Ramos (cell line): ENCODE results near the gene CHCHD6.
"Not testable (repeated sequence)": the region's sequence is repeated elsewhere in the genome, so short reads cannot be mapped to it uniquely, and the experiment has no call there.

ENCODE experiments used
- in situ Hi-C: fragments of 300-500 bp; cut with MboI; formaldehyde crosslinking; loops from one replicate; pipeline ENCODE4 v1.14.3; 2022; ENCODE audit warnings: low sequenced_read_pairs; ENCODE audit not compliant: unreplicated experiment

The CHCHD6 gene

GRCh38 chr3:126801312-126801711 is 97.3 kb downstream of the CHCHD6 start:
- in situ Hi-C loops: not testable (repeated sequence)

GRCh38 chr3:126807795-126808194 is 103.8 kb downstream of the CHCHD6 start:
- in situ Hi-C loops: no loop called here

DNA sequence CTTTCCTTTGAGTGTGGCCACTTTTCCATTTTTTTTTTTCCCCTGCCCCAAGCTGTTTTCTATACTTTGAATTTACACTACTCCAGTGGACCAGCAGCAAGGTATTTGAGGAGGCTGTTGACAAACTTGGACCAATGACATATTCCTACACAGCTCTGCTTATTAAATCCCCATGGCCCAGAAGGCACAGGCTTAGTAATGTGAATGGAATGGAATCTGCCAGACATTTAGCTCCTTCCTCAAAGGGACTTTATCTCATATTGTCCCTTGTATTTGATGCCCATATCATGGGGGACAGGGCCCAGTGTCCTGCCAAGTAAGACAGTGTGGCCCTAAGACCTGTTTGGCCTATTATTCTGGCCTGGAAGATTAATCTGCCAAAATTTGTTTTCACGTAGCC is 107.5 kb downstream of the CHCHD6 start:
- in situ Hi-C loops: no loop called here

GRCh38 chr3:126816298-126816697 is 112.3 kb downstream of the CHCHD6 start:
- in situ Hi-C loops: no loop called here

DNA sequence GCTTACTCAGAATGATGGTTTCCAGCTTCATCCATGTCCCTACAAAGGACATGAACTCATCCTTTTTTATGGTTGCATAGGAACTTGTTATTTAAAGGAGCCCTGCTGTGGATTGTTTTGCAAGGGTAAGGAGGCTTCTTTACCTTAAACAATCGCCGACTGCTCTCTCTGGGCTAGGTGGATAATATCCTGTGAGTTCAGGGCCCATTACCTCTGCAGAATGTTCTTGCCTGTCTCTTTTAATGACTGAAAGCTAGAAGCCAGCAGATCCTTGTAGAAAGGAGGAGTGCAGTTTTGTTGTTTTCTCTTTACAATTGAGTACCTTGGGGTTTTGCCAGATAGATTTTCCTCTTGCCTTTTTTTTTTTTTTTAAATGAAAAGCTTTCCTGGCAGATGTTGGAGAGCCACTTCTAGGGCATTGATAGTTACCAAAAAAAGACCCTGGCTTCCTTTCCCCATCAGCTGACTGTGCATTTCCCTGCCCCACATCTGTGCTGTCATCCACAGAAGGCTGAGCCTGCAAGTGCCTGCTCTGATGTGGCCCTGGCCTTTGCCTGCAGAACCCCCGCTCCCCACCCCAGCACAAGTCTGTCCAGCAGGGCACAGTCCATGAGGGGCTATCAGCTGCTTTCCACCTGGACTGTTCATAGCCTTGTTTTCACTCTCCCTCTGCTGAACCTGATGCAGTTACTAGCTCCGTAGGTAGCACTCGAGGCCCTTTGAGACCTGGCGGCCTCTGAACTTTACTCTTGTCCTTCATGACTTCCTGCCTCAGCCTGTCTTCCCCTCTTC is 113.1 kb downstream of the CHCHD6 start:
- in situ Hi-C loops: no loop called here

- in situ Hi-C loops: no loop called here
These were observed 113.7 kb downstream of the CHCHD6 start for GRCh38 chr3:126817781-126818180.

GRCh38 chr3:126818400-126819095 is 114.5 kb downstream of the CHCHD6 start:
- in situ Hi-C loops: no loop called here

DNA sequence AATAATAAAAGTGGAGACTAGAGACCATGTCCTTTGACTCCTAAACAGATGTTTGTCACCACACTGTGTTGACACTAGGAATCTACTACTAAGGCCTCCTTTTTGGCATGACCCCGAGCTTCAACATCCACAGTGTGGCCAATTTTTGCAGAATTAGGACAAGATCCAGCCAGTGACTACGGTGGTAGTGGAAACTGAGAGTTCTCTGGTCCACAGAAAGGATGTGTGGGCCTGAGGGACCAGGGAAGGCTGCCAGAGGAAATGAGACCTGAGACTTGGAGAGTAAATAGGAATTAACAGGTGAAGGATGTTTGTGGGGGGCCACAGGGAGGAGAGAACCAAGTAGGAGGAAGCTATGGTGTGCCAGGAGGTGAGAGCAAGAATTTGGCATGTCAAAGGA is 122.7 kb downstream of the CHCHD6 start:
- in situ Hi-C loops: no loop called here

- in situ Hi-C loops: no loop called here
These were observed 123.1 kb downstream of the CHCHD6 start for GRCh38 chr3:126827121-126827520.

DNA sequence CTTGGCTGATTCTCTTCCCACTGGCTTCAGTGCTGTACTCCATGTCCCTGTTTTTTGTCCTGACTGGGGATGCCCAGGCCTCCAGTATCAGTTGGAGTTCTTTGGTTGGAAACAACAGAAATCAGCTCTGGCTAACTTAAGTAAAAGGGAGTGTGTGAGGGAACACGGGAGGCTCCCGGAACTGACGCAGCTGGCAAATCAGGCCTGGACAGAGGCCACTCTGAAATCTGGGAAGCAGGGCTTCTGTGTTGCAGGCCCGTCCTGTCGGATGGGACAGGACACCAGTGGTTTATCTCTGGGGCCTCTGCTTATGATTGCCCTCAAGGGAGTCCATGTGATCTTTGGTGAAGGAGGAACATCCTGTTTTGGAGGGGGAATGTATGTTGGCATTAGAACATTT is 124.3 kb downstream of the CHCHD6 start:
- in situ Hi-C loops: no loop called here

DNA sequence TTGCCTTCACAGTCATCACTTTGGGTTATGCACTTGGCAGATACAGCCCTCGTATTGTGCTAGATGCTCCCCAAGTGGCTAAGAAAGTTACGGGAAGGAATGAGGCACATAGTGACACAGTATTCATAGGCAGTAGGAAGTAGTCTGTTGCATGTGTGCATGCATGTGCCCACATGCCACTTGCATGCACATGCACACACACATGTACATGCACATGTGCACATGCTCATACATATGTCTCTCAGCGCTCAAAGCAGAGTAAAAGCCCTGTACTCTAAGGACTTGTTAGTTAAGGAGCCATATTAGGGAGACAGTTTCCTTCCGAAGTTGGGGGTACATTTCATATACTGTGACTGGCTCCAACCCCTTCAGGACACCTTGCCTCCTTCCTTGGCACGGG is 128.9 kb downstream of the CHCHD6 start:
- in situ Hi-C loops: no loop called here

DNA sequence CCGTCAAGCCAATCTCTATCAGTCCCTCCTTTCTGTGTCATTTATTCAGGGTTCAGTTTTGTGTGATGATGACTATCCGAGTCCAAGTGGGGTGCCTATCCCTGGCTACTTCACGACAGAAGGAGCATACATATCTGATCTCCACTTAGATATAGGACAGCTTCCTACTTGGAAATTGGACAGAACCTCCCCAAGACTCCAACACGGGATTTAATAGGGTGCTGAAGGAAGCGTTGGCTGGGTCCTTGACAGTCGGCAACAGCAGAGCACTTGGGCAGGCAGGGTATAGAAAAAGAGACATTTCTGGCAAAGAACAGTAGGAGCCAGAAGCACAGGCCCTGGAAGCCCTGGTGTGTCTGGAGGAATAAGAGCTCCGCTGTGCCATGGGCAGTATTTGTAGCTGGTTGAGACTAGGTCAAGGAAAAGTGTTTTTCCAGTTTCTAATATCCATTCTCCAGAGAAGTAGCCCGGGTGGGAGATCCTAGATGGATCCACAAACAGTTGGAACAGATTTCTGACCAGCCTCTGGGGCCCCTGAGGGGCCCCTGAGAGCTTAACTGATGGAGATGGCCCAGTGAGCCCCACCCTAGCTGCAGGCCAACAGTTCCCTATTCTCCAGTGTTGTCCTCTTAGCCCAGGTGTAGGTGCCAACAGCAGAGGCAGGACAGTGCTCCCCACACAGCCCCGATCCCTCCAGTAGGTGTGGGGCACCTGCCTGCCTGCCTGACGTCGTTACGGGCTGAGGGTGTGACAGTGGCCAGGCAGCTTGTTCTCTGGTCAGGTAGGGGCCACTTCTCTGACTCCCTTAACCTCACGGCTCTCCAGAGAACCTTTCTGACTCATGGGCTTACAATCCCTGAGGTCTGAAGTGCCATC is 130.8 kb downstream of the CHCHD6 start:
- in situ Hi-C loops: no loop called here

DNA sequence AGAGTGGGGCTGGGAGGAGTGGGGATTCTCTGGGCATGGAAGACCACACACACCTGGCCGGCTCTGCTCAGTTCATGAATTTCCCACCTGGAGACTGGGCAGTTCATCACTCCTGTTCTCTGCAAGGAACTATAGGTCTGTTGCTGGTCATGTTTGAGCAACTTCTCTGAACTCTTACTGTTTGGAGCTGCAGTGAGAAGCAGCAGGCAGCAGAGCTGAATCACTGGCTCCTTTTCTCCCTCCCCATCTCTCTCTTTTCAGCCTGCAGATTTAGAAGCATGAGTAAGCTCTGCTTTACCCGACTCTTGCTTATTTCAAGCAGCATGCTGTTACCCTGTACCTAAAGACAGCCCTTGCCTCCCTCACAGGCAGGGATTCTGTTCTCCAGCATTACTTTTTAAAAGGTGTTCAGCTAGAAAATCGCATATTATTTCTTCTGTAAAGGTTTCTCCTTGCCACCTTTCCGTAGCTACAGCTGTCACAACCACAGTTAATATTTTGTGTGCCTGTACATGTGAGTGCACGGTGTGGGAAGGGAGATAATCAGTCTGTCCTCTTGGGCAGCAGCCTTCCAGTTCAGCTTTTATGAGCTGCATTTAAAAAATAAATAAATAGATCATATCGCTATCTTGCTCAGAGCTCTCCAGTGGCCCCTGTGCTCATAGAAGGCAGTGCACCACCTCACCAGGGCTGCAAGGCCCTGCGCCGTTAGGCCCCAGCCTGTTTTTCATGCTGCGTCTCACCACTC is 131.6 kb downstream of the CHCHD6 start:
- in situ Hi-C loops: no loop called here

- in situ Hi-C loops: no loop called here
These were observed 132.3 kb downstream of the CHCHD6 start for GRCh38 chr3:126836220-126836860.

GRCh38 chr3:126837773-126838172 is 133.7 kb downstream of the CHCHD6 start:
- in situ Hi-C loops: no loop called here

GRCh38 chr3:126845920-126846715 is 142.1 kb downstream of the CHCHD6 start:
- in situ Hi-C loops: no loop called here

GRCh38 chr3:126847061-126847460 is 143.0 kb downstream of the CHCHD6 start:
- in situ Hi-C loops: no loop called here

DNA sequence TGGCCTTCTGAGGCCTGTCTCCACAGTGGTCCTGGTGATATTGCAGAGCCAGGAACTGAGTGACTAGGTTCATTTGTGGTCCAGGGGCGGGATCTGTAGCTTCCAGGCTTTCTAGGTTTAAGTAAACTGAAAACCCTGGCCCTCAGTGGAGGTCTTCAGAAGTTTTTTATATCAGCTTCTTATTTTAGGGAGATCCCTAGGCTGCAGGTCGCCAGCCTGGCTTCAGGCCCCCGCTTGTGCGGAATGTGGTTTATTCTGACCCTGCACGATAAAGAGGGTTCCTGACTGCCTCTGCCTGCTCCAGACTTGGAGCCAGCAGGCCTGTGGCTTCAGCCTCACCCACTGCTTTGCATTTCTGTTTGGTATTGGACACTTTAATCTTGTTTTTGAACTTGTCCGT is 145.0 kb downstream of the CHCHD6 start:
- in situ Hi-C loops: no loop called here

DNA sequence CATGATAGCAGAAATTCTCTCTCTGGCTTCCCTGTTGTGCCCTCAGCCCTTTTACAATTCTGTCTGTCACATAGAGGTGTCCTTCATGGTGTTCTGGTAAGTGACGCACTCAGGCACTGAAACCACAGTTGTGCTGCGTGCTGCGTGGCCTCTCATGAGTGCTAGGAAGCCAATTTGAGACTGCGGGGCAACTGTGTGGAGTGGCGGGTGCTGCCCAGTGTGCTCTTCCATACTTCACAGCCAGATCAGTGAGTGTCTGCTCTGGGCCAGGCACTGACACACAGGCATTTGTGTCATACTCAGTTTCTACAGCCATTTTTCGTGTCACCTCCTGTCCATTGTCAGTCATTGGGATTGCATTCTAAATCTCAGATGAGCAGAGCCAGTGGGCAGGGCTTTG is 145.7 kb downstream of the CHCHD6 start:
- in situ Hi-C loops: no loop called here
